NCI-H510A treated with DMSO at 0.1 percent for 48 hours (cell line): Measurements from ENCODE around the gene RHBDL3.
A peak's percentile ranks its signal among the peaks of the same experiment; 100 is the strongest.
"Not testable (repeated sequence)": the region's sequence is repeated elsewhere in the genome, so short reads cannot be mapped to it uniquely, and the experiment has no call there.

Source experiments
- DNase-seq: peaks from one replicate; lab custom pipeline; 2025; lab: John Stamatoyannopoulos, UW

The RHBDL3 gene

DNA sequence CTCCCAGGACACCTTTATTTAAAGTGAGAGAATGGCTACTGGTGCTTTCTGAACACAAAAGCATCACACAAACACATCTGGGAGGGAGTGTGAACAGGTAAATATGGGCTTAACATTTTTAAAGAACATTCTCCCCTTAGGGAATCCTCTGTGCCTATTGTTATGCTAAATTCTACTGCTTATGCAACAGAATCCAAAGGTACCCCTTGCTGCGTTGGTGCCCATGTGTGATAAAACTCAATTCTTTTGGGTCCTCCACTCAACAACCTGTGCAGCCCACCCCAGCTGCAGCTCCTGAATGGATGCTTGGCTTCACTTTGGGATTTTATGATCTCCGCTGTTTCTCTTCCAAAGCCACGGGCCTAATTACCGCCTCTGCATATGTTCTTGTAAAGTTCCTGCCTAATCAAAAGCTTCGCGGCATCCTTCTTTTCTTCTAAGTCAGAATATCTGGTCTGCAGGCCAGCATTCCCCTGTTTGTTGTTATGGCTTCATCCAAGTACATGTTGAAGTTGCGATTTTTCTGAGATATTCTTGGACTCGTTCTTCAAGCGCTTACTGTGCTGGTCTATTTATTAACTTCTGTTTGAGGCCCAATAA is 23.9 kb downstream of the RHBDL3 start:
- DNase-seq: no peak

DNA sequence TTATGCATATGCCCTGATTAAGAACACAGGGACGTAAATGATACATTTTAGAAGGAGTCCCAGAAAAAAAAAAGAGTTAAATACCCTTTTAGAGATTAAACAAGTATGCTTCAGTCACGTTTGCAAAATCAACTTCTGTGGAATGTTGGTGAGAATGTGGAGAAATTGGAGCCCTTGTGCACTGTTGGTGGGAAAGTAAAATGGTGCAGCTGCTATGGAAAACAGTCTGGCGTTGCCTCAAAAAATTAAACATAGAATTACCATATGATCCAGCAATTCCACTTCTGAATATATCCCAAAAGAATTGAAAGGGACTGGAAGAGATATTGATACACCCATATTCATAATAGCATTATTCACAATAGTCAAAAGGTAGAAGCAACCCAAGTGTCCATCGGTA is 26.5 kb downstream of the RHBDL3 start:
- no peak for DNase-seq

DNA sequence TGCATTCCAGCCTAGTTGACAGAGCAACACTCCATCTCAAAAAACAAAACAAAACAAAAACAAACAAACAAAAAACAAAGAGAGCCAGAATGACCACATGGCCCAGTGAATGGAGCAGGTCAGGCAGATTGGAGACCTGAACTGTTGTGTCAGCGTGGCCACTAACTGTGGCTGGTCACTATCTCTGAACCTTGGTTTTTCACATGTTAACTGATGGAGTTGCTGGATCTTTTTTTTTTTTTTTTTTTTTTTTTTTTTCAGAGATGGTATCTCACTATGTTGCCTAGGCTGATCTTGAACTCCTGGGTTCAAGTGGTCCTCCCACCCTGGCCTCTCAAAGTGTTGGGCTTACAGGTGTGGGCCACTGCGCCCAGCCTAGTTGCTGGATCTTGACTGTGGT is 31.8 kb downstream of the RHBDL3 start:
- no peak for DNase-seq

DNA sequence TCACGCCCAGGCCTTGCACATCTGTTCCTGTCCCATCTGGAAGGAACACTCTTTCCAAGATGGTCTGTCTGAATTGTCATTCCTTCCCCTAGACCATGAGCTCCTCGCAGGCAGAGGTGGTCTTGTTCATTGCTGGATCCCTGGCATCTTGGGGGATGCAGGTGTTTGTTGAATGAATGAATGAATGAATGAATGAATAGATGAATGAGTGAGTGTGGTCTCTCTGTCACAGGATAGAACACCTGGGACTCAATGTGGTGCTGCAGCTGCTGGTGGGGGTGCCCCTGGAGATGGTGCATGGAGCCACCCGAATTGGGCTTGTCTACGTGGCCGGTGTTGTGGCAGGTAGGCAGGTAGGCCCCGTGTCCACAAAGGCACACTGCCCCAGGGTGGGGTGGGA is 32.2 kb downstream of the RHBDL3 start:
- DNase-seq: no peak

DNA sequence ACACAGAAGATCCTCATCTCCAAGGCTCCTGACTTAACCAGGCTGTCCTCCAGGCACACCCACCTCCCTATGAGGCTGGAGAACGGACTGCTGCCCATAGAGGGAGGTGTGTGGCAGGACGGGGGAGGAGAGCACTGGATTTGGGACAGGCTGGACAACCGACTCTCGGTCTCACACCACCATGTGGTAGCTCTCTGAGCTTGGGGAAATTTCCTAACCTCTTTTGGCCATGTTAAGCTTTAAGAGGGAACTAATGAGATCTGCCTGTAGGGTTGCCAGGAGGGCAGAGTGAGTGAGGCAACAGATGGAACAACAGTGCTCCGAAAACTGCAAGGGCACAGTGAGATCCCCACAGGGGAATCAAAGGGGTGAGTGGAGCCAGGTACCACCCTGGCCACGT is 32.7 kb downstream of the RHBDL3 start:
- no peak for DNase-seq

DNA sequence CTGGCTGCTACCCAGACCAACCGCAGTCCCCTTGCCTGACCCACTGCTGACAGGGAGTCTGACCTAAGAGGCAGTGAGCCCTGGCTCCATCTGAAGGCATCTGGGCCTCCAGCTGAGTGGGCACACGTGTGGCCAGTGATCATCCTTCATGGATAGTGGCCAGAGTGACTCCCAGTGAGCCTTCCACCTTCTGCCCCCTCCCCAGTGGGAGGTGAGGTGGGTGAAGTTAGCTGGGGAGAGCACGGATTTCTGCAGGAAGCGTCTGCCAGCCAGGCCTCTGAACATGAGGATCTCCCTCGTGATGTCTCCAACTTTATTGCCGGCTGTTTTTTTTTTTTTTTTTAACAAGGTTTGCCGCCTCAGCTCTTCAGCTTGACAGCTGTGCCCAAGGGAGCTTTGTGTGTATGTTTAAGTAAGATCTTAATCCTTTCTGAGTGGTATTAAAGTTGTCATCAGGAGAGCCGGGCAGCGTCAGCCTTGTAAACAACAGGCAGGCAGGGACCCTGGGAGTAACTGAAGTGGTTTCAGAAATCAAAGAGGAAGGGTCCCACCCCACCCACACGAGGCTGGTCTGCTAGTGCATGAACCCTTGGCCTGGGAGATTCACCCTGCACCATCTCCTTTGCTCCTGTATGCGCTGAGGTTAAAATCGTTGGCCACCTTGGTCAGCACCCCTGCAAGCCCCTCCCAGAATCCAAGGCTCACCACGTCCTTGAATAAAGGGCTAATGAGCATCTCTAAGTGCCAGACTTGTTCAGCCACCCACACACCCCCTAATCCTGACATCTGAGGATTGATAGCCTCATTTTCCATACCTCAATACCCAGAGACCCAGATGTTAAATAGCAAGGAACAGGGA is 33.3 kb downstream of the RHBDL3 start:
- DNase-seq: peak; percentile 84

DNA sequence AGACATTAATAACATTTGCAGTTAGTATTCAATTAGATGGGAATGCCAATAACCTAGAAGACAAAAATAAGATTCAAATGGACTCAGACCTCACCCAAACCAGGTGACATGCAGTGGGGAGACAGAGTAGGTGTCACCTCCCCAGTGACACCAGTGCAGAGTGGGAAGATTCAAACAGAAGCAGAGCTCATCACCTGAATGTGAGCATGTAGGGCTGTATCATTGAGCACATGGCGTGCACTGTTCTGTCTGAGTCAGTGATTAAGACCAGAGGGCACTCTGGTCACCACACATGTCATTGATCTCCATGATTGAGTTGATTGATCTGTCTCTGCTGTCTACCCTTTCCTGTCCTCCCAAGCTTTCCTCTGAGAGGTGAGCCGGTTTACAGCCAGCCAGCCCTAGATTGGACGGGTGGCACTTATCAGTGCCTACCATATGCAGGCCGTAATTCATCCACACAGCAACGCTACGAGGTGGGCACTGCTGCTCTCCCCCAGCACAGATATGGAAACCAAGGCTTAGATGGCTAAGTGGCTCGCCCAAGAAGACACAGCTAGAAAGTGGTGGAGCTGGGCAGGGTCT is 34.0 kb downstream of the RHBDL3 start:
- DNase-seq: no peak

DNA sequence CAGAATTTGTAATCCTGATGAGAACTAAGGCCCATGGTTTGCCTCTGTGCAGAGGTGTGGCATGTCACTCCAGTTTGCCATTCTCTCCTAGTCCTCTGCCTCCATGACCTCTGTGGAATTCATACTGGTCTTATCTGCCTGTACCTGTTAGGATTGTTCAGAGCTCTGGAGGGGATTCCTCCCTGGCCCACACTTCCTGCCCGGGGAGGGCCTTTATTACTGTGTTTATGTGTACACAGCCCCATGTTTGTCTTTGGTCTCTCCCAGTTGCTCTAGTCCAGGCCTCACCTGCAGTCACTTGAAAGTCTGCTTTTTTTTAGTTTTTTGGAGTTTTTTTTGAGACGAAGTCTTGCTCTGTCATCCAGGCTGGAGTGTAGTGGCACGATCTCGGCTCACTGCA is 36.4 kb downstream of the RHBDL3 start:
- peak; percentile 17 for DNase-seq

DNA sequence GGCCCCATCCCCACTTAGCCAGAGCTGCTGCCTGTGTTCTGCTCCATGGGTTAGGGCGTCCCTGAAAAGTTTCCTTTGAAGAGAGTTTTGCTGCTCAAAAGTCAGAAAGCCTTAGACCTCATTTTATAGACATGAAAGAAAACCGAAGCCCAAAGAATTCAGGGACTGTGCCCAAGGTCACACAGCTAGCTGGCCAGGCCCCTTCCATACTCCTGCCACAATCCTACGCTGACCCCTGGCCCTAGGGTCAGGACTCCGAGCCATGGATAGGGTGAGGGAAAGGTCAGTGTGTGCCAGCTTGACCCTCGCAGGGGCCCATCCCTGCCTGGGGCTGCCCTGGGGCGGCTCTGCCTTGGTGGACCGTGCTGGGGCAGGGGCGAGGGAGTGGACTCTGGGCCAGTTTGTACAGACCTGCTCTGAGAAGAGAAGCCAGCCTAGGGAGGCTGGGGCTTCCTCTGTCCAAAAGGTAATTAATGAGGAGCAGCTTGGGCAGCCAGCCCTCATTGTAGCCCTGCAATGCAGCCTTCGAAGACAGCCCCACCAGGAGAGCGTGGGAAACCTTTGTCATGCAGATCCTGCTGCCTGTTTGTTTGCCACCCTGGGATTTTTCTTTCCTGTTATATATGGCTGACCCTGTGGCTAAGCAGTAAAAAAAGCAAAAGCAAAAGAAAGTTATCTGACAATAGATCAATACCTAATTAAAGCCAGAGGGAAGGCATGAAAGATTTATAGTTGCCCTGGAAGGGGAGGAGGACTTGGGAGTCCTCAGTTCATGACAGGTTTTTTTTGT is 37.4 kb downstream of the RHBDL3 start:
- no peak for DNase-seq

DNA sequence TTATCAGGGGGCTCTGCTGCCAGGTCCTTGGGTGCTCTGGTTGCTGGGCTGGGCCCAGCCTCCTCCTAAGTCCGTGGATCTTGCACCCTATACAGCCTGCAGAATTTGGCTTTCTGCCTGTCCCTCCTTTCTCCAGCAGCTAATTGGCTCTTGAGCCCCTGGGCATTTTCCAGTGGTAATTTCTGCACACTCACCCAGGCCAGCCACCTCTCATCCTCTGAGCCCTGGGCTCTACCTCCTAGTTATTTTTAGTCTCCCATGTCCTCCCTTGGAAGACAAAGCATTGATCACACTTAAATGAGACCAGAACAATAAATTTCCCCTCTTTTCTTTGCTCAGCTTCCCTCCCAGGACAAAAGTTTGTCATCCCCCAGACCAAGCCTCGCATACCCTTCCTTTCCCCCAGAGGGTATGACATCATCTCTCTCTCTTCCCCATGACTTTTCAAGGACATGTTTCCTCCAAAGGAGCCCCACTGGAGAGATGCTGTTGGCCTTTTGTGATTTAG is 38.2 kb downstream of the RHBDL3 start:
- DNase-seq: no peak

DNA sequence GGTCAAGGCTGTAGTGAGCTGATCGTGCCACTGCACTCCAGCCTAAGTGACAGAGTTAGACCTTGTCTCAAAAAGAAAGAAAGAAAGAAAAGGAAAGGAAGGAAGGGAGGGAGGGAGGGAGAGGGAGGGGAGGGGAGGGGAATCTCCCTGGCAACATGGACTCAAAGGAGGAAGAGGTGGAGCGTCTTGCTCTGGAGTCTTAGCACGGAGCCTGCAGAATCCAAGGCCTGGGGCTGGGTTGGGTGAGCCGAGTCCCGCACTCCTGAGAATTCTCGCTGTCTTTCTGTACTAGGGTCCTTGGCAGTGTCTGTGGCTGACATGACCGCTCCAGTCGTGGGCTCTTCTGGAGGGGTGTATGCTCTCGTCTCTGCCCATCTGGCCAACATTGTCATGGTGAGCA is 39.4 kb downstream of the RHBDL3 start:
- DNase-seq: no peak

DNA sequence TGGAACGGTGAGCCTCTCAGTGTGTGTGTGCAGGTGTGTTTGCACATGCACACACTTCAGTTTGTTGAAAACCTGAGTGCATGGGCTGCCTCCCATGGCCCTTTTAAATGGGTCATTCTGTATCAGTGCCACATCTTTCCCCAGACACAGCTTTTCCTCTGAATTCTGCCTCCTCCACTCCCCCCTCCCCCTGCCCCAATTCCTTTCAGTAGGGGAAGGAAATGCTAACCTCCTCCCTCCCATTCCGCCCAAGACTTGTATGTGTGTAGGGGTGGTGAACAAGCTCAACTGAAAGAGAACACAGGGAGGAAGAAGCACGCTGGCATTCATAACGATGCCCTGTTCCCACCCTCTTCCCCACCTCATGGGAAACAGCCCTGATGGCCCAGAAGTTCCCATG is 42.0 kb downstream of the RHBDL3 start:
- peak; percentile 62 for DNase-seq

DNA sequence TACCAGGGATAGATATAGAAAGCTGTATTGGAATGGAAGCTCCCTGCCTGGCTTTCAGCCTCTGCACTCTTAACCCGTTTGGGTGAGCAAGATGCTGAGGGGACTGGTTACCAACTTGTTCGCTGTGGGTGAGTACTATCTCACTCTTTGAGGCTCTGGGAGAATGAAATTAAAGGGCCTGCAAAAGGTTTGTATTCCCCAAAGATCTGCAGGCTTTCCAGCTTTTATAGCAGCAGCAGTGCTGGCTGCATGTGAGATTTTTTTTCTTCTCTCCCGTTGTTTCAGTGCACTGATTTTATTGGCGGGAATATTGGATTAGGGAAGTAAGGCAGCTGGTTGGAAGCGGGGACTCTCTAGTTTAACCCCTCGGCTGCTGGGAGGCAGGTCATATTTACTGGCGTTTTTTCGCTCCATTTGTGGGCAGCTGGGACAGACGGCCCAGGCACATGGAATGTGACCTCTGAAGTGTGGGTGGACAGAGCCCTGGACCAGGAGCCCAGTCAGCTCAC is 45.5 kb downstream of the RHBDL3 start:
- DNase-seq: no peak

DNA sequence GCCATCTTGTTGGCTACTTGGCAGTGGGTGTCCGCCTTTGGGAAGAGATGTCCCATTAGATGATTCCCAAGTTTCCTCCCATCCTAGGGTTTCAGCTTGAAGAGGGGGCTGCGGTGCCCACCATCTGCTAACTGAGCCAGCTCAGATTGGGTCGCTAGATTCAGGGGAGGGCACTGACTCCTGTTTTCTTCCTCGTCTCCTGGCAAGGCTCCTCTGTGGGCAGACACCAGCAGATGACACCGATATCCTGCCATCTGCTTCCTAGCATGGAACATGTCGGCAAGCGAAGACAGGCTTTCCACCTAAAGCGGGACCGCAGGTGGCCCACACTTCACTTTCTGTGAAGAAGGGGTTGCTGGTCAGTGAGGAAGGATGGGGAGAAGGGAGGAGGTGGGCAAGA is 49.0 kb downstream of the RHBDL3 start:
- DNase-seq: no peak

DNA sequence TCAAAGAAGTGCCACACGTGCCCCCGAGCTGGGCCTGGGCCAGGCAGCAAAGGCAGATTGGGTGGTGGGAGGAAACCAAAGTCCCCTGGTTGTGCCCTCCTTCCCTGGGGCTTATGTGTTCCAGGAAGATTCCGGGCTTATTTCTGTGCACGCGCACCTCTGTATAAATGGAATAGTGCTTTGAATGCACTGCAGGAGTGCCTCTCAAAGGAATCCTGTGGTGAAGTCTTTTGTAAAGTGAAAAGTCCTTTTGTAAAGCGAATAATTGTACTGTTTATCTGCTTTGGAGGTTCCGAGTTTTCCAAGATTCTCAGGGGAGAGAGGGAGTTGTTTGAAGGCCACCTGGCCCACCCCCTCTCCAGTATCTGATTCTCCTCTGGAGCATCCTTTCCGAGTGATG is 49.5 kb downstream of the RHBDL3 start:
- no peak for DNase-seq

DNA sequence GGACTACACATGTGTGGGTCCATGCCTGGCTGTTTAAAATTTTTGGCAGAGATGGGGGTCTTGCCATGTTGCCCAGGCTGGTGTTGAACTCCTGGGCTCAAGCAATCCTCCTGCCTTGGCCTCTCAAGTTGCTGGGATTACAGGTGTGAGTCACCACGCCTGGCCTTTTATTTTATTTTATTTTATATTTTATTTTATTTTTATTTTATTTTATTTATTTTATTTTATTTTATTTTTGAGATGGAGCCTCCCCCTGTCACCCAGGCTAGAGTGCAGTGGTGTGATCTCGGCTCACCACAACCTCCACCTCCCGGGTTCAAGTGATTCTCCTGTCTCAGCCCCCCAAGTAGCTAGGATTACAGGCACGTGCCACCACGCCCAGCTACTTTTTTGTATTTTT is 51.0 kb downstream of the RHBDL3 start:
- DNase-seq: not testable (repeated sequence)

DNA sequence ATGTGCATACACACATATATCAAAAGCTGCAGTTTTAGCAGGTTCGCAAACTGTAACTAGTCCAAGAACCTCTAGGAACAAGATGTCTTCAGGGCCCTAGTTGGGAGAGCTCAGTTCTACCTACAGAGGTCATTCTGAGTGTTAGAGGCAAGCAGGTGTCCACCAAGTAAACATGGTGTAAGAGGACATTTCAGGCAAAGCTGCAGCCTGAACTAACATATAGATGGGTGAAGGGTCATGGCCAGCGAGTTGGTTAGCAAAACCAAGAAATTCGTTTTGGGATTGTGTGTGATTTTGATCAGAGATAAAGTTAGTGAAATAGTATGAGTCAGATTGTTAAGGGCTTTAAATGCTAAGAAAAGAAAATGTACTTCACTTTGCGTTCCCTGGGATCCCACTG is 51.7 kb downstream of the RHBDL3 start:
- no peak for DNase-seq

DNA sequence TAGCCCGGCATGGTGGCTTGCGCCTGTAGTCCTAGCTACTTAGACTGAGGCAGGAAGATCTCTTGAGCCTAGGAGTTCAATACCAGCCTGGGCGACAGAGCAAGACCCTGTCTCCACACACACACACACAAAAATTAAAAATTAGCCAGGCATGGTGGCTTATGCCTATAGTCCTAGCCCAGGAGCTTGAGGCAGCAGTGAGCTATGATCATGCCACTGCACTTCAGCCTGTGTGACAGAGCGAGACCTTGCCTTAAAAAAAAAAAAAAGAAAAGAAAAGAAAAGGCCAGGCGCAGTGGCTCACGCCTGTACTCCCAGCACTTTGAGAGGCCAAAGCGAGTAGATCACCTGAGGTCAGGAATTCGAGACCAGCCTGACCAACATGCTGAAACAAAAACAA is 52.4 kb downstream of the RHBDL3 start:
- no peak for DNase-seq

DNA sequence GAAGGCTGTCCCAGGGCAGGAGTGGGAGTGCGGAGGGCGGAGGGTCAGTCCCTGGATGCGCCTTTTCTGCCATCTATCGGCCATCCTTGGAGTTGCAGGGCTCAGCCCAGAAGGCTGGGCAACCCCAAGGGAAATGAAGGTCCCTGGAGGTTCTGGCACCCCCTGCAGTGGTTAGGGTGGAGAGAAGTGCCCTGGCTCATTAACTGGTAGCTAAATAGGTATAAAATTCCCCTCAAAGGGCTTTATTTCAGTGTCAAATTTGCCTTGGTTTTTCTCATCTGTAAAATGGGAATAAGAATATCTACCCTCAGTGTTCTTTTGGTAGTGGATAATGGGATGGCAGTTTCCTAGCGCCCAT is 53.9 kb downstream of the RHBDL3 start:
- DNase-seq: peak; percentile 72

DNA sequence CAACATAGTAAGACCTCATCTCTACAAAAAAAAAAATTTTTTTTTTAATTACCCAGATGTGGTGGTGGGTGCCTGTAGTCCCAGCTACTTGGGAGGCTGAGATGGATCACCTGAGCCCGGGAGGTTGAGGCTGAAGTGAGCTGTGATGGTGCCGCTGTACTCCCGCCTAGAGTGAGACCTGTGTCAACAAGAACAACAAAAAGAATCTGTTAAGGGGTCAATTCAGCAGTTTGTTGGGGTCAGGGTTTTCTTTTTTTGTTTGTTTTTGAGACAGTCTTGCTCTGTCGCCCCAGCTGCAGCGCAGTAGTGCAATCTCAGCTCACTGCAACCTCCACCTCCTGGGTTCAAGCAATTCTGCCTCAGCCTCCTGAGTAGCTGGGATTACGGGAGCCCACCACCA is 54.4 kb downstream of the RHBDL3 start:
- DNase-seq: not testable (repeated sequence)

DNA sequence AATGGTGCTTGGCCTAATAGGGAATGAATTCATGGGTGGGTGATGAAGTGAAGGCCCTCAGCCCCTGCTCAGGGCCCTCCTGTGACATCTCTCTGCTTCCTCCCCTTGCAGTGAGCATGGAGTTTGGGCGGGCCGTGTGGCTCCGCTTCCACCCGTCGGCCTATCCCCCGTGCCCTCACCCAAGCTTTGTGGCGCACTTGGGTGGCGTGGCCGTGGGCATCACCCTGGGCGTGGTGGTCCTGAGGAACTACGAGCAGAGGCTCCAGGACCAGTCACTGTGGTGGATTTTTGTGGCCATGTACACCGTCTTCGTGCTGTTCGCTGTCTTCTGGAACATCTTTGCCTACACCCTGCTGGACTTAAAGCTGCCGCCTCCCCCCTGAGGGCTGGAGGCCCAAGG is 55.2 kb downstream of the RHBDL3 start:
- DNase-seq: no peak

DNA sequence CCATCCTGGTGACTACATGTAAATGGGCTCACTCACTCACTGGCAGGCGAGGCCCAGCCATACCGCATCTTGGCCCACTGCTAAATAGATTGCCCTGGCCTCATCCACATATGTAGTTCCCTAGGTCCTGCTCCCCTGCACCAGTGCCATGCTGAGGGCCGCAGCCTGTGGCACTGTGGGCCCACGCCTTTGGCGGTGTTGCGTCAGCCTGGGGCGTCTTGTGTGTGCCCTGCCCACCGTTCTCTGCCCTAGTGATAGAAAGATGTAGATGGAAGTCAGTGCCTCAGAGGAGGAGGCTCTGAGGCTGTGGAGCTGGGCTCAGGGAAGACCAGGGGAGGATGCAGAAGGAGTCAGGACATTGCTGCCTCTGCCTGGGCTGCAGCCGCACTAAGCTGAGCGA is 57.4 kb downstream of the RHBDL3 start:
- DNase-seq: no peak
